Endothelial cell of umbilical vein (primary cell): ENCODE data around the gene UBE2D3. TPM values are rescaled to one million over a fixed set of nuclear protein-coding genes. Genes with fewer than 3 reads are reported as not detected.
A peak's percentile ranks its signal among the peaks of the same experiment; 100 is the strongest.

Experiments
- BruUV-seq: library from RNA; stranded (reverse); fragments of 400-500 nt; replicated peaks from 2 replicates; lab custom pipeline; 2021; lab: Mats Ljungman, UMichigan
- CTCF ChIA-PET: fragments of 300-600, 350-600 bp; sonication (Branson Sonifier 250); formaldehyde crosslinking; loops from one replicate; lab custom pipeline; 2021; ENCODE audit warnings: antibody characterized with exemption, inconsistent platforms; lab: Charles Lee
- POLR2A ChIA-PET: fragments of 300-600, 350-600 bp; sonication (Branson Sonifier 250); formaldehyde crosslinking; loops from one replicate; lab custom pipeline; 2021; ENCODE audit warnings: antibody characterized with exemption, inconsistent platforms; lab: Charles Lee
- DNase-seq: peaks from one replicate; pipeline ENCODE4 v3.0.0-alpha.2; 2011; ENCODE audit warnings: low read depth, low spot score
- FAIRE-seq: peaks from 2 replicates; lab custom pipeline; 2011; peaks lifted over from hg19 to GRCh38; lab: Jason Lieb, UNC
- H2AFZ ChIP-seq: 2 replicates; pipeline ENCODE4 v1.6.0; 2012; ENCODE audit warnings: low read depth, low read length, control low read depth, inconsistent platforms
- H3K27ac ChIP-seq: 2 replicates; pipeline ENCODE4 v1.5.1; 2011; ENCODE audit warnings: low read depth, mild to moderate bottlenecking, control low read depth, low read length, moderate library complexity; ENCODE audit not compliant: insufficient read depth
- H3K27me3 ChIP-seq, 2 experiments: 2 replicates each; pipeline versions ENCODE4 v1.6.0 to v1.6.1; 2011; ENCODE audit warnings: low read length in 2 of 2, mixed read lengths in 1 of 2; ENCODE audit not compliant: control insufficient read depth in 2 of 2, insufficient read depth in 2 of 2
- H3K36me3 ChIP-seq, 2 experiments: 2 replicates in 1 of 2; 3 replicates in 1 of 2; pipeline ENCODE4 v1.5.1; 2011; ENCODE audit warnings: low read length in 2 of 2, mild to moderate bottlenecking in 1 of 2, moderate library complexity in 1 of 2; ENCODE audit not compliant: control insufficient read depth in 2 of 2, insufficient read depth in 2 of 2; ENCODE audit errors: extremely low read depth in 1 of 2
- H3K4me1 ChIP-seq: 3 replicates; pipeline ENCODE4 v1.5.1; 2011; ENCODE audit warnings: mild to moderate bottlenecking, low read length; ENCODE audit not compliant: control insufficient read depth, insufficient read depth; ENCODE audit errors: extremely low read depth
- H3K4me2 ChIP-seq: 2 replicates; pipeline ENCODE4 v1.6.1; 2011; ENCODE audit warnings: low read length, control low read depth, mixed read lengths; ENCODE audit not compliant: insufficient read depth
- H3K4me3 ChIP-seq, 3 experiments: fragments of 200-600 bp in 1 of 3; sonication (generic), shearing (Covaris generic) in 1 of 3; replicated peaks in 1 of 3; 2 replicates each; pipeline ENCODE4 v1.5.1; 2011 to 2016; ENCODE audit warnings: control low read depth in 3 of 3, low read length in 3 of 3, mild to moderate bottlenecking in 2 of 3, inconsistent platforms in 1 of 3, low read depth in 1 of 3, moderate library complexity in 1 of 3; ENCODE audit not compliant: insufficient read depth in 1 of 3
- H3K79me2 ChIP-seq: 2 replicates; pipeline ENCODE4 v1.6.0; 2012; ENCODE audit warnings: low read length, inconsistent platforms; ENCODE audit not compliant: control insufficient read depth, insufficient read depth
- H3K9ac ChIP-seq: replicated peaks from 2 replicates; pipeline ENCODE3; 2011; ENCODE audit warnings: low read length, control low read depth; ENCODE audit not compliant: insufficient read depth; ENCODE audit errors: extremely low read depth
- H3K9me1 ChIP-seq: replicated peaks from 3 replicates; pipeline ENCODE4 v1.6.0; 2011; ENCODE audit warnings: mild to moderate bottlenecking, low read length; ENCODE audit not compliant: control insufficient read depth, insufficient read depth; ENCODE audit errors: extremely low read depth
- H3K9me3 ChIP-seq: replicated peaks from 2 replicates; pipeline ENCODE4 v1.5.1; 2012; ENCODE audit warnings: low read length, inconsistent platforms; ENCODE audit not compliant: control insufficient read depth, insufficient read depth
- H4K20me1 ChIP-seq: replicated peaks from 2 replicates; pipeline ENCODE3; 2011; ENCODE audit warnings: mild to moderate bottlenecking, low read length; ENCODE audit not compliant: control insufficient read depth, insufficient read depth; ENCODE audit errors: extremely low read depth
- EZH2 ChIP-seq: IDR thresholded peaks from 2 replicates; pipeline ENCODE4 v1.6.1; 2012; ENCODE audit warnings: borderline replicate concordance, low read depth, mild to moderate bottlenecking, moderate library complexity, low read length, inconsistent platforms; ENCODE audit not compliant: severe bottlenecking
- FOS ChIP-seq: IDR thresholded peaks from 2 replicates; pipeline ENCODE4 v1.6.1; 2011; ENCODE audit warnings: mild to moderate bottlenecking, low read length, moderate library complexity, borderline replicate concordance; ENCODE audit not compliant: insufficient read depth
- GATA2 ChIP-seq: IDR thresholded peaks from 2 replicates; pipeline ENCODE4 v1.7.0; 2011; ENCODE audit warnings: low read depth, mild to moderate bottlenecking, moderate library complexity, mixed read lengths, low read length; ENCODE audit not compliant: insufficient read length, insufficient read depth
- JUN ChIP-seq: IDR thresholded peaks from 2 replicates; pipeline ENCODE4 v1.6.1; 2011; ENCODE audit warnings: borderline replicate concordance, low read depth; ENCODE audit not compliant: insufficient read length, insufficient read depth
- MYC ChIP-seq: IDR thresholded peaks from one replicate; pipeline ENCODE4 v1.6.1; 2011; ENCODE audit warnings: mild to moderate bottlenecking, low read depth, low read length
- POLR2A ChIP-seq: IDR thresholded peaks from 2 replicates; pipeline ENCODE4 v1.6.1; 2012; ENCODE audit warnings: low read depth, mild to moderate bottlenecking, control low read depth, low read length
- POLR2AphosphoS5 ChIP-seq: IDR thresholded peaks from 2 replicates; pipeline ENCODE4 v1.6.1; 2012; ENCODE audit warnings: low read depth, mild to moderate bottlenecking, control low read depth, low read length, moderate library complexity; ENCODE audit not compliant: insufficient read depth
- dilution Hi-C: fragments of 300-500 bp; cut with MboI; formaldehyde crosslinking; loops from one replicate; pipeline ENCODE4 v1.15.0; 2019; ENCODE audit warnings: low sequenced_read_pairs; ENCODE audit not compliant: extremely low pct_ligation_motif_present
- intact Hi-C: fragments of 100-400 bp; cut with micrococcal nuclease; formaldehyde crosslinking; loops from one replicate; pipeline ENCODE4 v1.10.0; 2022
- polyA plus RNA-seq, 4 experiments: library from polyadenylated mRNA; depleted of rRNA in 3 of 4; stranded (reverse) in 3 of 4; unstranded in 1 of 4; fragments of >200 nt; gene quantifications; 2 replicates each; pipeline versions ENCODE4 v1.2.1 to v1.2.3, GENCODE V29; 2011 to 2012; ENCODE audit warnings: missing spikeins in 1 of 4
- total RNA-seq: library from RNA; stranded (reverse); gene quantifications from 2 replicates; pipeline ENCODE4 v1.2.3, GENCODE V29; 2021
- TF ChIP-seq, protein P1 (sequence below): IDR thresholded peaks from 2 replicates; pipeline ENCODE4 v1.6.1; 2011; ENCODE audit not compliant: insufficient read depth, insufficient read length
- TF ChIP-seq, protein P2 (sequence below), 2 donors: IDR thresholded peaks; 1 replicate in 1 of 2; 2 replicates in 1 of 2; pipeline ENCODE4 v1.5.1; 2011; ENCODE audit warnings: low read length in 2 of 2, mild to moderate bottlenecking in 2 of 2, moderate library complexity in 2 of 2, control low read depth in 1 of 2, inconsistent platforms in 1 of 2, low read depth in 1 of 2; ENCODE audit not compliant: insufficient read depth in 1 of 2; ENCODE audit errors: extremely low read depth in 1 of 2

UBE2D3 gene
- total and polyA plus RNA-seq, 2 donors (not counting 3 experiments of a cell fraction or from before 2014, with no cell fraction given) = 279 to 399 TPM

DNA sequence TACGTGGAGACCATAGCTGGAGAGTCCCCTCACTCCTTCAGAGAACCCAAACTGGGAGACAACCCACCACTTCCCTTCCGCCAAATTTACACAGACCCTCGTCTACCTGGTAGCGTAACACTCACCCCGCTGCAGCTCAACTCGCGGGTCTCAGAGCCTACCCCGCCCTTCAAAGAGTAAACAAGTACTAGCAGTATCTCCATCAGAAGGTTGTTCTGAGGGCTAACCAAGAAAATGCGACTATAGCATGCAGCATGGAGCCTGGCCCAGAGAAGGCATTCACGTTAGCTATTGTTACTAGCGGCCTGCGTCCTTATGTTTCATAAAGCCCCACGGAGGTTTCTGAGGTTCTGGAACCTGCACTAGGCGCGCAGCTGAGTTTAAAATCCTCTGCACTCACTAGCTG lies 66.1 kb downstream of the UBE2D3 start:
- Histone ChIP-seq H4K20me1 (no peaks in the 10 kb centered on the region), H3K9ac (peak overlapping the region; percentile 18), H3K27me3 (peaks cover 0 to 2% of the 10 kb centered on the region in 2 experiments), H3K4me1 (peaks cover 17% of the 10 kb centered on the region), H3K9me1 (no peaks in the 10 kb centered on the region), H2AFZ (peak overlapping the region; percentile 95), H3K36me3 (no peaks in the 10 kb centered on the region), H3K4me3 (peak overlapping the region; percentile 56 to 65 (median 59)), H3K79me2 (no peaks in the 10 kb centered on the region), H3K4me2 (peak overlapping the region; percentile 87), H3K27ac (no peak overlapping the region), H3K9me3 (no peaks in the 10 kb centered on the region)
- TF ChIP-seq MYC (no peak), GATA2 (no peak), EZH2 (no peak), JUN (no peak), POLR2A (no peak), POLR2AphosphoS5 (no peak), FOS (no peak)
- TF ChIP-seq, protein P1, sequence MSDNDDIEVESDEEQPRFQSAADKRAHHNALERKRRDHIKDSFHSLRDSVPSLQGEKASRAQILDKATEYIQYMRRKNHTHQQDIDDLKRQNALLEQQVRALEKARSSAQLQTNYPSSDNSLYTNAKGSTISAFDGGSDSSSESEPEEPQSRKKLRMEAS = no peak
- TF ChIP-seq, protein P2, sequence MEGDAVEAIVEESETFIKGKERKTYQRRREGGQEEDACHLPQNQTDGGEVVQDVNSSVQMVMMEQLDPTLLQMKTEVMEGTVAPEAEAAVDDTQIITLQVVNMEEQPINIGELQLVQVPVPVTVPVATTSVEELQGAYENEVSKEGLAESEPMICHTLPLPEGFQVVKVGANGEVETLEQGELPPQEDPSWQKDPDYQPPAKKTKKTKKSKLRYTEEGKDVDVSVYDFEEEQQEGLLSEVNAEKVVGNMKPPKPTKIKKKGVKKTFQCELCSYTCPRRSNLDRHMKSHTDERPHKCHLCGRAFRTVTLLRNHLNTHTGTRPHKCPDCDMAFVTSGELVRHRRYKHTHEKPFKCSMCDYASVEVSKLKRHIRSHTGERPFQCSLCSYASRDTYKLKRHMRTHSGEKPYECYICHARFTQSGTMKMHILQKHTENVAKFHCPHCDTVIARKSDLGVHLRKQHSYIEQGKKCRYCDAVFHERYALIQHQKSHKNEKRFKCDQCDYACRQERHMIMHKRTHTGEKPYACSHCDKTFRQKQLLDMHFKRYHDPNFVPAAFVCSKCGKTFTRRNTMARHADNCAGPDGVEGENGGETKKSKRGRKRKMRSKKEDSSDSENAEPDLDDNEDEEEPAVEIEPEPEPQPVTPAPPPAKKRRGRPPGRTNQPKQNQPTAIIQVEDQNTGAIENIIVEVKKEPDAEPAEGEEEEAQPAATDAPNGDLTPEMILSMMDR (IDR thresholded peaks at IDR 0.05; ENCODE audit: extremely low read depth in 1 of 2, insufficient read depth in 1 of 2, low read depth in 1 of 2, low read length in 2 of 2) = no peak
- no TSS peak for BruUV-seq
- peak; percentile 8 for FAIRE-seq
- CTCF ChIA-PET = interaction anchor here (0.7 to 2.5 kb wide), 4 partner anchors 12 to 271 kb away, joined by 3 to 15 read pairs (median 4); no protein-coding TSS in a partner anchor
- peak; percentile 51 for DNase-seq
- POLR2A ChIA-PET = interaction anchor here (0.6 to 1.5 kb wide), 3 partner anchors 10 to 66 kb away, joined by 4 read pairs; partner anchors contain the start of gene UBE2D3
- dilution Hi-C loops (no loop called here), intact Hi-C loops (loop anchor here (2.0 to 10.0 kb wide), 4 partner anchors 68 to 326 kb away; partner anchors contain the start of gene CISD2)
